ENCODE results near the gene AFG3L2. TPM values are rescaled to one million over a fixed set of nuclear protein-coding genes. Genes with fewer than 3 reads are reported as not detected.

The AFG3L2 gene
- total and polyA plus RNA-seq, 4 donors: 22.5 to 55.4 (median 27.6) TPM

DNA sequence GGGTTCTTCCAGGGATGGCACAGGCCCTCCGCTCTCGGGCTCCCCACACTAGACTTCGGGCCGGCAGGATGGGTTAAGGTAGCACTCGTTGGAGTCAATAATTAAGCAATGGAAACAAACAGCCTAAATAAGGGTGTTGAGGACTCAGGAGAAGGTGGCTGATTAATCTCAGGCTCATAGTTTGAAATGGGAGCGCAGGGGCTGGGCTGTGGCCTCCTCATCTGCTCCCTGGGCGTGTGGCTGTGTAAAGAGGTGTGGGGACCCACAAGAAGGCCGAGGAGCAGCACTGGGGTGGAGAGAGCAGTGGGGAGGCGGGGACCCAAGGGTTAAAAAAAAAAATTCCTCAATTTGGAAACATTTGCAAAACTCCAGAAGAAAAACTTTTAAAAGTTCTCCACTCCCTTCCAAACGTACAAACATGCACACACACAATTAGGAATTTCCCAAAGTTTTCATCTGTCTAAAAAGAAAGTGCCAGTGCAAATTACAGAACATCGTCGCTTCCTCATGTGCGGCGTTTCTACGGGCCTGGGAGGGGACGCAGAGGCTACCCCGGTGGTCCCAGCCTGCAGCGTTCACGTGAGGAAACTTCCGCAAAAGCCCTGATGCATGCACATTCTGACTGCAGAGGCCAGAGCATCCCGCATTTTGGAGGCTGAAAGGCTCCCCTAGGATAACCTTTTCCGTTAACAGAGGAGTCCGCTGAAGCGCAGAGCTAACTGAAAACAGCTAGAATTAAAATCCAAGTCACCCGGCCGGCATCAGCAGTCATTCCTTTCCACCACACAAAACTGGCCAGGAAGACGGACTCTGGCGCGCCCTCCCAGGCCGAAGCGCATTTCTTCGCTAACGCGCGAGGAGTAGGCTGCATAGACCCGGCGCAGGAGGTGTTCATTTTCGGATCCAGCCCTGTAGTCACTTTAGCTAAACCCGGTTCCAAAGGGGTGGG, 70.0 kb downstream of the AFG3L2 start:
- Histone ChIP-seq H3K9ac (ENCODE audit: low read depth in 1 of 2, low read length in 2 of 2) (no peak overlapping the region), H3K4me1 (ENCODE audit: control insufficient read depth in 4 of 4, insufficient read depth in 4 of 4, low read length in 3 of 4) (peaks cover 0 to 9% (median 7%) of the 10 kb centered on the region in 4 donors), H3K27me3 (ENCODE audit: control insufficient read depth in 4 of 4, insufficient read depth in 4 of 4, low read length in 3 of 4) (peaks cover 0 to 8% (median 0%) of the 10 kb centered on the region in 4 donors), H3K4me3 (ENCODE audit: low read depth in 1 of 3, low read length in 3 of 3) (peak overlapping the region in 2 of 3 donors; percentile 26 to 62), H3K27ac (ENCODE audit: low read depth in 1 of 2, low read length in 2 of 2) (peak overlapping the region; percentile 72 to 76), H3K36me3 (ENCODE audit: control insufficient read depth in 4 of 4, insufficient read depth in 3 of 4, low read depth in 1 of 4, low read length in 3 of 4) (peaks cover 0 to 3% (median 1%) of the 10 kb centered on the region in 4 donors), H3K9me3 (ENCODE audit: control insufficient read depth in 4 of 4, low read length in 3 of 4) (no peaks in the 10 kb centered on the region)
- TF ChIP-seq EGR1 (IDR thresholded peaks at IDR 0.05; ENCODE audit: low read depth in 2 of 2): no peak
- no peak for TF ChIP-seq TAF1 (conservative IDR thresholded peaks at IDR 0.05)
- TF ChIP-seq RAD21 (IDR thresholded peaks at IDR 0.05): no peak
- no peak for TF ChIP-seq SP1 (IDR thresholded peaks at IDR 0.05)
- TF ChIP-seq, protein P1, sequence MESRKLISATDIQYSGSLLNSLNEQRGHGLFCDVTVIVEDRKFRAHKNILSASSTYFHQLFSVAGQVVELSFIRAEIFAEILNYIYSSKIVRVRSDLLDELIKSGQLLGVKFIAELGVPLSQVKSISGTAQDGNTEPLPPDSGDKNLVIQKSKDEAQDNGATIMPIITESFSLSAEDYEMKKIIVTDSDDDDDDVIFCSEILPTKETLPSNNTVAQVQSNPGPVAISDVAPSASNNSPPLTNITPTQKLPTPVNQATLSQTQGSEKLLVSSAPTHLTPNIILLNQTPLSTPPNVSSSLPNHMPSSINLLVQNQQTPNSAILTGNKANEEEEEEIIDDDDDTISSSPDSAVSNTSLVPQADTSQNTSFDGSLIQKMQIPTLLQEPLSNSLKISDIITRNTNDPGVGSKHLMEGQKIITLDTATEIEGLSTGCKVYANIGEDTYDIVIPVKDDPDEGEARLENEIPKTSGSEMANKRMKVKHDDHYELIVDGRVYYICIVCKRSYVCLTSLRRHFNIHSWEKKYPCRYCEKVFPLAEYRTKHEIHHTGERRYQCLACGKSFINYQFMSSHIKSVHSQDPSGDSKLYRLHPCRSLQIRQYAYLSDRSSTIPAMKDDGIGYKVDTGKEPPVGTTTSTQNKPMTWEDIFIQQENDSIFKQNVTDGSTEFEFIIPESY (IDR thresholded peaks at IDR 0.05): no peak
- no peak for TF ChIP-seq FOXA1 (IDR thresholded peaks at IDR 0.05)
- TF ChIP-seq HNF4G (IDR thresholded peaks at IDR 0.05): no peak
- TF ChIP-seq HNF4A (conservative IDR thresholded peaks at IDR 0.05): no peak
- TF ChIP-seq NR2F2 (IDR thresholded peaks at IDR 0.05): no peak
- no peak for TF ChIP-seq GABPA (IDR thresholded peaks at IDR 0.05 in 1 of 2, conservative IDR thresholded peaks at IDR 0.05 in 1 of 2)
- TF ChIP-seq YY1 (IDR thresholded peaks at IDR 0.05): no peak
- no peak for TF ChIP-seq RXRA (IDR thresholded peaks at IDR 0.05)
- TF ChIP-seq, protein P2, sequence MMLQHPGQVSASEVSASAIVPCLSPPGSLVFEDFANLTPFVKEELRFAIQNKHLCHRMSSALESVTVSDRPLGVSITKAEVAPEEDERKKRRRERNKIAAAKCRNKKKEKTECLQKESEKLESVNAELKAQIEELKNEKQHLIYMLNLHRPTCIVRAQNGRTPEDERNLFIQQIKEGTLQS (IDR thresholded peaks at IDR 0.05): no peak
- no peak for TF ChIP-seq REST (IDR thresholded peaks at IDR 0.05)
- no peak for TF ChIP-seq FOXA2 (IDR thresholded peaks at IDR 0.05)
- no peak for TF ChIP-seq CTCF (IDR thresholded peaks at IDR 0.05; ENCODE audit: low read depth, low read length, missing input control)
- no peak for TF ChIP-seq JUND (IDR thresholded peaks at IDR 0.05)
- 15% methylated on average over 39 of the region's 39 CpGs for WGBS
- DNase-seq (ENCODE audit: low spot score): peak; percentile 68
